PFSK-1 (cell line): ENCODE results near the gene VPS13A.

ENCODE experiments used
- FOXP2 ChIP-seq: optimal IDR thresholded peaks from 2 replicates; pipeline ENCODE3; 2011; ENCODE audit warnings: borderline replicate concordance, control low read depth, inconsistent platforms; ENCODE audit not compliant: insufficient read depth; ENCODE audit errors: extremely low read length, extremely low read depth
- POLR2AphosphoS5 ChIP-seq: IDR thresholded peaks from 2 replicates; pipeline ENCODE4 v1.6.1; 2012; ENCODE audit warnings: low read depth, mild to moderate bottlenecking, control low read depth, low read length, moderate library complexity
- REST ChIP-seq, 2 experiments: IDR thresholded peaks; 2 replicates each; pipeline versions ENCODE4 v1.6.1 to v1.8.0; 2011 to 2012; ENCODE audit warnings: low read depth in 2 of 2, low read length in 2 of 2, control low read depth in 1 of 2, inconsistent platforms in 1 of 2, mild to moderate bottlenecking in 1 of 2, moderate library complexity in 1 of 2; ENCODE audit not compliant: insufficient read depth in 1 of 2
- SIN3A ChIP-seq: IDR thresholded peaks from 2 replicates; pipeline ENCODE4 v1.6.1; 2012; ENCODE audit warnings: mild to moderate bottlenecking, low read length, moderate library complexity, borderline replicate concordance; ENCODE audit not compliant: insufficient read depth
- TAF1 ChIP-seq: IDR thresholded peaks from 2 replicates; pipeline ENCODE4 v1.6.1; 2012; ENCODE audit warnings: low read length, control low read depth, borderline replicate concordance; ENCODE audit not compliant: insufficient read depth

VPS13A gene

GRCh38 chr9:77183581-77183980, 6.2 kb downstream of the VPS13A start:
- no peak for TF ChIP-seq POLR2AphosphoS5
- no peak for TF ChIP-seq TAF1
- TF ChIP-seq REST (IDR thresholded peaks at IDR 0.05; ENCODE audit: insufficient read depth in 1 of 2, low read depth in 2 of 2, low read length in 2 of 2) = no peak
- no peak for TF ChIP-seq FOXP2
- TF ChIP-seq SIN3A = no peak

GRCh38 chr9:77188242-77188641, 10.9 kb downstream of the VPS13A start:
- TF ChIP-seq TAF1 (no peak), SIN3A (no peak), REST (IDR thresholded peaks at IDR 0.05; ENCODE audit: insufficient read depth in 1 of 2, low read depth in 2 of 2, low read length in 2 of 2) (no peak), FOXP2 (no peak), POLR2AphosphoS5 (no peak)

GRCh38 chr9:77194423-77194822, 17.1 kb downstream of the VPS13A start:
- no peak for TF ChIP-seq TAF1
- no peak for TF ChIP-seq REST (IDR thresholded peaks at IDR 0.05; ENCODE audit: insufficient read depth in 1 of 2, low read depth in 2 of 2, low read length in 2 of 2)
- no peak for TF ChIP-seq POLR2AphosphoS5
- TF ChIP-seq FOXP2 = no peak
- no peak for TF ChIP-seq SIN3A

GRCh38 chr9:77210116-77210515, 32.8 kb downstream of the VPS13A start:
- TF ChIP-seq FOXP2 (no peak), TAF1 (no peak), POLR2AphosphoS5 (no peak), REST (IDR thresholded peaks at IDR 0.05; ENCODE audit: insufficient read depth in 1 of 2, low read depth in 2 of 2, low read length in 2 of 2) (no peak), SIN3A (no peak)

GRCh38 chr9:77211561-77211960, 34.2 kb downstream of the VPS13A start:
- no peak for TF ChIP-seq REST (IDR thresholded peaks at IDR 0.05; ENCODE audit: insufficient read depth in 1 of 2, low read depth in 2 of 2, low read length in 2 of 2)
- no peak for TF ChIP-seq POLR2AphosphoS5
- TF ChIP-seq FOXP2 = no peak
- TF ChIP-seq SIN3A = no peak
- TF ChIP-seq TAF1 = no peak
